ENCODE data around the gene SLC22A1.

SLC22A1 gene

GRCh38 chr6:160167604-160168399 lies 46.2 kb downstream of the SLC22A1 start:
- no peak for DNase-seq

GRCh38 chr6:160170018-160170680 lies 48.5 kb downstream of the SLC22A1 start:
- DNase-seq = no peak

GRCh38 chr6:160172704-160173103 lies 51.1 kb downstream of the SLC22A1 start:
- DNase-seq = no peak

GRCh38 chr6:160173806-160174527 lies 52.4 kb downstream of the SLC22A1 start:
- DNase-seq = no peak

GRCh38 chr6:160174681-160175080 lies 53.1 kb downstream of the SLC22A1 start:
- no peak for DNase-seq

- no peak for DNase-seq
Observed at GRCh38 chr6:160177220-160177619, 55.6 kb downstream of the SLC22A1 start.

- DNase-seq = no peak
Observed at GRCh38 chr6:160178271-160178670, 56.7 kb downstream of the SLC22A1 start.

GRCh38 chr6:160180706-160181105 lies 59.1 kb downstream of the SLC22A1 start:
- no peak for DNase-seq

GRCh38 chr6:160188773-160189172 lies 67.2 kb downstream of the SLC22A1 start:
- no peak for DNase-seq

- DNase-seq = no peak
Observed at GRCh38 chr6:160190081-160190480, 68.5 kb downstream of the SLC22A1 start.

GRCh38 chr6:160190973-160191372 lies 69.4 kb downstream of the SLC22A1 start:
- no peak for DNase-seq

GRCh38 chr6:160192840-160193239 lies 71.2 kb downstream of the SLC22A1 start:
- no peak for DNase-seq

- no peak for DNase-seq
Observed at GRCh38 chr6:160194808-160195207, 73.2 kb downstream of the SLC22A1 start.

GRCh38 chr6:160197662-160198061 lies 76.0 kb downstream of the SLC22A1 start:
- DNase-seq = no peak

- no peak for DNase-seq
Observed at GRCh38 chr6:160198606-160199211, 77.1 kb downstream of the SLC22A1 start.

- DNase-seq = no peak
Observed at GRCh38 chr6:160201061-160201460, 79.4 kb downstream of the SLC22A1 start.

- no peak for DNase-seq
Observed at GRCh38 chr6:160202411-160202810, 80.8 kb downstream of the SLC22A1 start.

- no peak for DNase-seq
Observed at GRCh38 chr6:160203076-160203475, 81.5 kb downstream of the SLC22A1 start.

GRCh38 chr6:160203522-160203921 lies 81.9 kb downstream of the SLC22A1 start:
- no peak for DNase-seq

GRCh38 chr6:160203953-160204352 lies 82.3 kb downstream of the SLC22A1 start:
- DNase-seq = no peak

- no peak for DNase-seq
Observed at GRCh38 chr6:160204710-160205109, 83.1 kb downstream of the SLC22A1 start.

- no peak for DNase-seq
Observed at GRCh38 chr6:160207618-160208017, 86.0 kb downstream of the SLC22A1 start.

All from nucleus accumbens (tissue), 56 donors.